HG02610 (cell line): ENCODE results near the gene DLG1.
"Not testable (repeated sequence)": the region's sequence is repeated elsewhere in the genome, so short reads cannot be mapped to it uniquely, and the experiment has no call there.

Experiments used
- ATAC-seq: cut with Tn5 transposase; IDR thresholded peaks from one replicate; pipeline ENCODE4 v1.9.1; 2021; ENCODE audit warnings: mild to moderate bottlenecking, moderate library complexity; ENCODE audit not compliant: unreplicated experiment

The DLG1 gene

GRCh38 chr3:197035577-197035976, 262.8 kb downstream of the DLG1 start:
- no peak for ATAC-seq

- not testable (repeated sequence) for ATAC-seq
Measured at GRCh38 chr3:197034778-197035177, 263.6 kb downstream of the DLG1 start.

DNA sequence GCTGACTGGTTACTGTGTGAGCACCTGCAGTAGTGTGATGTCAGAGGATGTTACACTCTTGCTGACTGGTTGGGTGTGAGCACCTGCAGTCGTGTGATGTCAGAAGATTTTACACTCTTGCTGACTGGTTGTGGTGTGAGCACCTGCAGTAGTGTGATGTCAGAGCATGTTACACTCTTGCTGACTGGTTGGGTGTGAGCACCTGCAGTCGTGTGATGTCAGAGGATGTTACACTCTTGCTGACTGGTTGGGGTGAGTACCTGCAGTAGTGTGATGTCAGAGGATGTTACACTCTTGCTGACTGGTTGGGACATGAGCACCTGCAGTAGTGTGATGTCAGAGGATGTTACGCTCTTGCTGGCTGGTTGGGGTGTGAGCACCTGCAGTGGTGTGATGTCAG, 264.6 kb downstream of the DLG1 start:
- ATAC-seq: not testable (repeated sequence)

- ATAC-seq: no peak
Measured at GRCh38 chr3:197031315-197032285, 266.8 kb downstream of the DLG1 start.

DNA sequence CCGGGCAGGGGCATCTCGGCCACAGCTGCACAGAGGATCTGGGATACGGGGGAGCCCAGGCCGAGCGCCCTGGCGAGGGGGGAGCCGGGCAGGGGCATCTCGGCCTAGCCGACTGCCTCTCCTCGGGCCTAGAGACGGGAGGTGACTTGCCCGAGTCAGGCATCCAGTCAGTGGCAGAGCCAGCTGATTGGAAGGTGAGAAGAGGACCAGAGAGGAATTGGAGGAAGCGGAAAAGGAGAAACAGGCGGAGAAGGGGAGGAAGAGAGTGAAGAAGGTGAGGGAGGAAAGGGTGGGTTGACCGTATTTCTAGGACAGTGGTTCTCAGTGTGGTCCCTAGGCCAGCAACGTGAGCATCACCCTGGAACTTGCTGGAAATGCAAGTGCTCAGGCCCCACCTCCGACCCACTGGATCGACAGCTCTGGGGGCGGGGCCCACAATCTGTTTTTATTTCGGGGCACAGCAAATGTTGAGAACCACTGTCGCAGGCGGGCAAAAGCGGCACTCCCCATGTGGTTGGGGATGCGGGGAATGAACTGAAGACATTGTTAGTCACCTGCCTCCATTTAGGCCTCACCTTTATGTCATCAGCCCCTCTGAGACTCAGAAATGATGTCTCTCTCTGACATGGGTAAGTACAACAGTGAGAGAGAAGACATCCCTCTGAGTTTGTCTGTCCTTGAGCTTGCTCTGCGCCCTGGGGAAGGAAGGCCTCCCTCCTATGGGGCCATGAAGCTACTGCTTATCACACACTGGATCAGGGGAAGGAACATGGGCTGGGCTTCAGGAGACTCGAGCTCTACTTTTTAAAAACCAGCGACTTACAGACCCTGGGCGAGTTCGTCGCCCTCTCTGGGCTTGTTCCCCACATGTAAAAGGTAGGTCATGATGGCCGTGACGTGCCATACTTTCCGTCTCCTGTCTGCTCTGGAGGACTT, 267.8 kb downstream of the DLG1 start:
- no peak for ATAC-seq

DNA sequence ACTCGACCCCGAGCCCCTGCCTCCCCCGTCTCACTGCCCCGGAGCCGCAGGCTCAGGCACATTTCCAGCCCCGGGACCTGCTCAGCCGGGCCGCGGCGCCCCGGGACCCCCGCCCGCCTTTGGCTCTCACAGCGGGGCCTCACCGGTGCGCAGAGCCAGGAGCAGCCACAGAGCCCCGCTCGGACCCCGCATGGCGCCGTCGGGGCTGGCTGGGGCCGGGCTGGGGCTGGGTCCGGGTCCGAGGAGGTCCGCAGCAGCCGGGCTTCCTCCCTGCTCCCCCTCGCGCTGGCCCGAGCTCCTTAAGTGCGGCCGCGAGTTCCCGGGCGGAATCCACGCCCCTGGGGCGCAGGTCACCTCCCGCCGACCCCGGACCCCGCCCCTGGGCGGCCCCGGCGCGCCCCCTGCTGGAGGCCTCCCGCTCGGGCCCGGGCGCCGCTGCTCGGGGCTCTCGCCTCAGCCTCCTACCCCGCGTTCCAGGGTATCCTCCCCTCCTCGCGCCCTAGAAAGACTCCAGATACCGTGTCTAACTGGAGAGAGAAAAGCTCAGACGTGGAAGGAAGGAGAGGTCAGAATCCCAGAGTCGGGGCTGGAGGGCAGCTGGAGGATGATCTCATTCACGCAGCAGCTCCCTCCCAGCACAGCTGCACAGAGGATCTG, 268.8 kb downstream of the DLG1 start, which contains the start of gene MELTF:
Gene MELTF, minus strand, starts transcription at position 307 of the 657 bp plus-strand sequence. Its CDS starts 115 bp downstream, at position 192.
- ATAC-seq: peak; percentile 78

- peak; percentile 33 for ATAC-seq
Measured at GRCh38 chr3:197028728-197029510, 269.5 kb downstream of the DLG1 start.

- no peak for ATAC-seq
Measured at GRCh38 chr3:197027896-197028727, 270.3 kb downstream of the DLG1 start.

DNA sequence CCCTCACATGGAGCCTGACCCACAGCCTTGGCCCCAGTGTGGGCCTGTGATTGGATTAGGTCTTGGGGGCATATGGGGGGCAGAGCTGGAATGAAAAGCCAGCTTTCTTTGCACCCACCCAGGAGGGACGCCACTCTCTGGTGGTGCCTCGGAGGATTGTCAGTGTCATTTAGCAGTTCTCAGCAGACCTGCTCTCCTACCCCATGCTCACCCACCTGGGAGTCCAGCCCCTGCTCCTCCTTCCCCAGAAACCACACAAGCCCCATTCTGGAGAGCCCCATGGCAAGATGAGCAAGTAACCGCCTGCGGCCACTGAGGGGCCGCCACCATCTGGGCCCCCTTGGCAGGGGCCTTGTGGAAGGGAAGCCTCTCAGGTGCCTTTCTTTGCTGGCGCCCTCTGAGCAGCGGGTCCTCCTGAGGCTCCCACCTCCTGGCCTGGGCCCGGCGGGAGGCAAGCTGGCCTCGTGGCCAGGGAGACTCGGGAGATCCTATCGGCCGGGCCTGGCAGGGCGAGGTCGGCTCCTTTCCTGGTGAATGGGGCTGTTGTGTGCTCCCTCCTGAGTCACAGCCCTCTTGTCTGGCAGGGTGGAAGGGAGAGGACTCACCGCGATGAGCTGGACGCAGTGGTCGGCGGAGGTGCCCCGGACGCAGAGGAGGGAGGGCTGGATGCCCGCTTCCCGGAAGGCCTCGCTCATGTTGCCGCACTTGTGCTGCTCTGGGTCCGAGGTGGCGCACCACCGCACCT, 271.1 kb downstream of the DLG1 start:
- no peak for ATAC-seq

DNA sequence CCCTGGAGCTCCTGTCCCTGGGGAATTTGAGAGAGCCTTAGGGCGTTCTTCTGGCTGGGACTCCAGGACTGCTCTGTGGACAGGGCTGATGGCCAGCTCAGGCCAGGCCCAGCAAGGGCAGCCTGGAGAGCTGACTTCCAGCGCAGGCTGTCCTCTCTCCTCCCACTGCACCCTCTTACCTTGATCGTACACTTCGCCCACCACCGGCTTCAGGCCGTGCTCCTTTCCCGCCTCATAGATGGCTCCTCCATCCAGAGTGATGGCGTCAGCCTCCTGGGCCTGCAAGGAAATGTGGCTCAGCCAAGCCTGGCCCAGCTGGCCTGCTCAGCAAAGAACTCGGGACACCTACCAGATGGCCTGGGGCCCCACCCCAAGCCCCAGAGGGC, 271.9 kb downstream of the DLG1 start:
- ATAC-seq: no peak

DNA sequence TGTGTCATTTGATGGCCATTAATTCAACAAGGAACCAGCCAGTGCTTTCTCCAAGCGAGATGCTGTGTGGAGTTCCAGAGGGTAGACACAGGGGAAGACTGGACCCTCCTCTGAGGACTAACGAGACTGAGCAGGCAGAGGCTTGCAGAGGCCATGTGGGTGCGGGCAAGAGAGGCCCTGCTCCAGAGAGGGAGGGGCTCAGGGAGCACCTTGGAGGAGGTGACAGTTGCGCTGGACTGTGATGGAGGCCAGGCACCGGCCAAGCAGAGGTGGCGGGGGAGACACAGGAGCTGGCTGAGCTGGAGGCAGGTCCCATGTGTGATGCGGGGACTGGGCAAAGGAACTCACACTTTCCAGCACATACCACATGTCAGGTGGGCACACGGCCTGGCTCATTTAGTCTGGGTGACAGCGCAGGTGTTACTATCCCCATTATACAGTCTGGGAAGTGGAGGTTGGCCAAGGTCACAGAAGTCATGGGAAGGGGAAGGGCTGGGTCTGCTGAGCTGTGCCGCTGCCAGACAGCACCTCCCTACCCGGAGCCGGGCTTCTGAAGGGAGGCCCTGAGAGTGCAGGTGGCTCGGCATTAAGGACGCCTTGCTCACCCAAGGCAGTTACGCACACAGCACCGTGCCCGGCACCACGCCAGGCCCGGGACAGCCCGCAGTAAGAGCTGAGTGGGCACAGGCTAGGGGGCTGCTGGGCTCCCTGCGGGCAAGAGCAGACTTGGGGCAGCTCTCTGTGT, 272.5 kb downstream of the DLG1 start:
- no peak for ATAC-seq

DNA sequence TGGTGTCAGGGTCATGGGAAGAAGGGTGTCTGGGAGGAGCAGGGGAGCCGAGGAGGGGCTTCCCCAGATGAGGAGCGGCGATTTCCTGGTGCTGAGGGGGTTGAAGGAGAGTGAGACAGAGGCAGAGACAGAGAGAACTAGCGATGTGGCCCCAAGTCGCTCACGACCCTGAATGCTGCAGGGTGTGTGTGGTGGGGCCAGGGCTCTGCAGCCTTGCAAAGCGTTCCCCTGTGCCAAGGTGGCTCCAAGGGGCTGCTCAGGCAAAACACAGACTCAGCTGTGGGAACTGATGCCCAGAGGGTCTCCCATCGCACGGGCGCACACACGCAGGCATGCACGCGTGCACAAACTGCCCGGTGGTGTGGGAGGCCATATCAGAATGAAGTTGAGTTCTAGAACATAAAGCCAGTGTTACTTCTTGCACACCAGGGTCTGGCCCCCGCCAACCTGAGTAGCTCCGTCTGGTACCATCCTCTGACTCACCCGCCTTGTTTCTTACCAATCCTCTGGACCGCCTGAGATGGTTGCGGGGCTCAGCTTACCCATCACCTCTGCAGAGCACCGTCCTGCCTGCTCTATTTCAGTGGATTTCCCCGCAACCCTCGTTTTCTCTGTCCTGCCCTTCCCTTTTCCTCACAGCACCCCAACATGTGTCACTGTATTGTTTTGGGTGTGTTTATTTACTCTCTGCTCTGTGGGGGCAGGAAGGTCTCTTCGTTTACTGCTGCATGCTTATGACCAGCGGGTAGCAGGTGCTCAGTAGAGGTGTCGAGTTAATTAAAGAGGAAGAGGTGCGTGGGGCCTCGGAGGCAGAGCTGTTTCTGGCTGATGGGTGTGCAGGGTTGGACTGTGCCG, 273.3 kb downstream of the DLG1 start:
- no peak for ATAC-seq

GRCh38 chr3:197023998-197024651, 274.3 kb downstream of the DLG1 start:
- no peak for ATAC-seq

DNA sequence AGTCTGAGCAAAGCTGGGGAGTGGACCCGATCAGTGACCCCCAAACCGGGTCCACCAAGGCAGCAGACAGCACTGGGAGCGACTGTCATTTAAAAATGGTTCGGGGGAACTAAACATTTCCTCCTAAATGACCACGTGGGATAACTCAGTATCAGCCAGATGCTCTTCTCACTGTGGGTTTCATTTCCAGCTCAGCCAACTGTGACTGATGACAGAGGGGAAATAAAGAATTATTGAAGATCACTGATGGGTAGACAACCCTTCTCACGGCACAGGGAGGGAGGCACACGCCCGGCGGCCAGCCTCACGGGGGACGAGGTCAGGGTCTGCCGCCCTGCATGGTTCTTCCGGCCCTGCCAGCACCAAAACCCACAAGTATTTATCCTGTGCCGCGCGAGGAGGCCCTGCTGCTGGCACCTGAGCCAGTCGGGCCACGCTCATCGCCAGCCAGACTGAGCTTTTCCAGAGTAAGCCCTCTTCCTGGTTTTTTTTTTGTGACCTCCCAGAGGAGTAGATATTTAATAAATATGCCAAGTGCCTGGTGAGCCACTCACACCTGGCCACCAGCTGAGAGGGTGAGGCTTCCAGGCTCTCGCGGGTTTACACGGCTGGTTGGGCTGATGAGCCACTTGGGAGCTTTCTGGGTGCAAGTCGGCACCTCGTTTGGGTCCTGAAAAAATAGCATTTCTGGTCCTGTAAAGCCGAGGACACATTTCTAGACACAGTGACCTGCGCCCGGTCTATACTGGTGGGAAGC, 275.0 kb downstream of the DLG1 start:
- no peak for ATAC-seq

GRCh38 chr3:197022405-197023231, 275.8 kb downstream of the DLG1 start:
- ATAC-seq: no peak
